GM18951 (cell line): Measurements from ENCODE around the gene SERPINA1.

Experiments
- POLR2A ChIP-seq: IDR thresholded peaks from 4 replicates; pipeline ENCODE4 v1.6.1; 2011; ENCODE audit warnings: mild to moderate bottlenecking; ENCODE audit not compliant: insufficient read length, insufficient read depth; ENCODE audit errors: extremely low read depth
- in situ Hi-C: fragments of 300-500 bp; cut with MboI; formaldehyde crosslinking; loops from one replicate; pipeline ENCODE4 v1.12.0; 2022; ENCODE audit warnings: low sequenced_read_pairs, mixed read lengths, inconsistent platforms; ENCODE audit not compliant: unreplicated experiment

SERPINA1 gene

GRCh38 chr14:94334872-94335271 lies 53.5 kb downstream of the SERPINA1 start:
- TF ChIP-seq POLR2A = no peak
- in situ Hi-C loops = no loop called here

- no peak for TF ChIP-seq POLR2A
- in situ Hi-C loops = no loop called here
These were observed 55.8 kb downstream of the SERPINA1 start for GRCh38 chr14:94332587-94332986.

- in situ Hi-C loops = no loop called here
- TF ChIP-seq POLR2A = no peak
These were observed 56.3 kb downstream of the SERPINA1 start for GRCh38 chr14:94332063-94332583.

- in situ Hi-C loops = no loop called here
- TF ChIP-seq POLR2A = no peak
These were observed 56.9 kb downstream of the SERPINA1 start for GRCh38 chr14:94331462-94331861.

GRCh38 chr14:94330857-94331256 lies 57.5 kb downstream of the SERPINA1 start:
- in situ Hi-C loops = no loop called here
- TF ChIP-seq POLR2A = no peak

GRCh38 chr14:94330432-94330831 lies 58.0 kb downstream of the SERPINA1 start:
- in situ Hi-C loops = no loop called here
- TF ChIP-seq POLR2A = no peak

- no peak for TF ChIP-seq POLR2A
- in situ Hi-C loops = no loop called here
These were observed 58.5 kb downstream of the SERPINA1 start for GRCh38 chr14:94329857-94330256.

- TF ChIP-seq POLR2A = no peak
- in situ Hi-C loops = no loop called here
These were observed 60.2 kb downstream of the SERPINA1 start for GRCh38 chr14:94328196-94328595.
